Fibroblast of skin of left quadriceps (primary cell): Measurements from ENCODE around the gene MEX3C.

ENCODE experiments used
- DNase-seq, 2 experiments: peaks; one replicate each; pipeline ENCODE4 v3.0.0-alpha.2; 2013; ENCODE audit warnings: low read depth in 2 of 2

Gene MEX3C

GRCh38 chr18:51153659-51154371 is 43.7 kb downstream of the MEX3C start:
- no peak for DNase-seq

GRCh38 chr18:51151568-51152511 is 45.6 kb downstream of the MEX3C start:
- no peak for DNase-seq

- no peak for DNase-seq
Measured at GRCh38 chr18:51151185-51151567, 46.3 kb downstream of the MEX3C start.

GRCh38 chr18:51150113-51150700 is 47.3 kb downstream of the MEX3C start:
- DNase-seq = no peak

- no peak for DNase-seq
Measured at GRCh38 chr18:51149670-51150069, 47.8 kb downstream of the MEX3C start.

- DNase-seq = no peak
Measured at GRCh38 chr18:51146909-51147308, 50.6 kb downstream of the MEX3C start.

- DNase-seq = no peak
Measured at GRCh38 chr18:51138936-51139335, 58.5 kb downstream of the MEX3C start.

- no peak for DNase-seq
Measured at GRCh38 chr18:51137891-51138290, 59.6 kb downstream of the MEX3C start.

GRCh38 chr18:51137026-51137729 is 60.3 kb downstream of the MEX3C start:
- no peak for DNase-seq

GRCh38 chr18:51135795-51136194 is 61.7 kb downstream of the MEX3C start:
- no peak for DNase-seq

- DNase-seq = peak in 1 of 2 experiments; percentile 3
Measured at GRCh38 chr18:51135364-51135763, 62.1 kb downstream of the MEX3C start.

- DNase-seq = no peak
Measured at GRCh38 chr18:51134721-51135120, 62.8 kb downstream of the MEX3C start.

- DNase-seq = no peak
Measured at GRCh38 chr18:51133580-51134160, 63.8 kb downstream of the MEX3C start.

GRCh38 chr18:51132256-51132935 is 65.1 kb downstream of the MEX3C start:
- DNase-seq = no peak

- DNase-seq = no peak
Measured at GRCh38 chr18:51128533-51128932, 68.9 kb downstream of the MEX3C start.

- DNase-seq = no peak
Measured at GRCh38 chr18:51127664-51128063, 69.8 kb downstream of the MEX3C start.

- DNase-seq = no peak
Measured at GRCh38 chr18:51125976-51126375, 71.5 kb downstream of the MEX3C start.
